ENCODE measurements around the gene DMAC2.
"Not testable (repeated sequence)": the region's sequence is repeated elsewhere in the genome, so short reads cannot be mapped to it uniquely, and the experiment has no call there.

Gene DMAC2

GRCh38 chr19:41397086-41398049 lies 42.3 kb downstream of the DMAC2 start, which contains the start of the genes BCKDHA and EXOSC5:
Gene BCKDHA, plus strand, starts transcription at chr19:41397818. Its CDS starts 10 bp downstream, at chr19:41397828.
Gene EXOSC5, minus strand, starts transcription at chr19:41397359. Its CDS starts 31 bp downstream, at chr19:41397328.
- peak; percentile 98 for DNase-seq

DNA sequence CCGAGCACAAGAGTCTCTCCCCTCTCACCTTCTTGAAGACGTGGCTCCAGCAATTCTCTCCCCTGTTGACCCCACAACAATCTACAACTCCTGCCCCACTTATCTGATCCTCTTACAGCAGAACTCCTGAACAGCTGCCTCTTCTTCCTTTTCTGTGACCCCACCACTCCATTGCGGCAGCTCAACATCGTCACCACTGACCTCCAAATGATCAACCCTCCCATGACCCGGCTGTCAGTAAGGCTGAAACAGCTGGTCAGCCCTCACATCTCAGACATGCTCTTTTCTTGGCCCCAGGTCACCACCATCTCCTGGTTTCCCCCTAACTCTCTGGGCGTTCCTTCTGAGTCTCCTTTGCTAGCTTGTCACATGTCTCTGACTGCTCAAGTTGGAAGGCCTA lies 44.4 kb downstream of the DMAC2 start:
- DNase-seq: no peak

- no peak for DNase-seq
Observed at GRCh38 chr19:41392775-41393174, 46.9 kb downstream of the DMAC2 start.

GRCh38 chr19:41391618-41392017 lies 48.1 kb downstream of the DMAC2 start:
- no peak for DNase-seq

DNA sequence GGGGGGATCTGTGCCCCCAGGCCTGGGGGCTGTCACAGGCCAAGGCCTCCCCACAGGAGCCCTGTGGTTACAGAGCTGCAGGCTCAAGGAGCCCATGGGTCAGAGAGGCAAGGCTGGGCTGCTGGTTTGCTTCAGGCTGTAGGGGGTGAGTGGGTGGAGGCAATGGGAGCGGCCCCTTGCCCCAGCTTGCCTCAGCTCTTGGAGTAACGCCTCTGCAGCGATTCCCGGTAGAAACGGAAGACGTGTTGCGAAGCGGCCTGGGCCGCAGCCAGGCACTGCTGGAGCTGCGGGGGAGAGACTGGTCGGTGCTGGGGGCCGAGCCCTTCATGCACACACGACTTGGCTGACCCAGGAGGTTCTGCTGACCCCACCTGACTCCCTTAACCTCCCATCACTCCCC lies 53.3 kb downstream of the DMAC2 start:
- DNase-seq: no peak

DNA sequence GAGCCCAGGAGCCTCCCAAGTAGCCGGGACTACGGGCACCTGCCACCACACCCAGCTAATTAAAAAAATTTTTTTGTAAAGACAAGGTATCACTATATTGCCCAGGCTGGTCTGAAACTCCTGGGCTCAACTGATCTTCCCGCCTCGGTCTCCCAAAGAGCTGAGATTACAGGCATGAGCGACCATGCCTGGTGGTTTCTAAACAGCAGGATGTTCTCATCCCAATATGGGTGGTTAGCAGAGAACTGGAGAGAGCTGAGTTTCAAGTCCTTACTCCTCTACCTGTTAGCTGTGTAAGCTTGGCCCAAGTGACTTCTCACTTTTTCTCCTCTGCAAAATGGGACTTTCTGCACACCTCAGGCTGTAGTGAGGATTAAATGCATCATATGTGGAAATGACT lies 55.4 kb downstream of the DMAC2 start:
- no peak for DNase-seq

- not testable (repeated sequence) for DNase-seq
Observed at GRCh38 chr19:41381536-41381935, 58.2 kb downstream of the DMAC2 start.

All from activated CD8-positive, alpha-beta memory T cell treated with anti-CD3 and anti-CD28 coated beads, Interleukin-2, amount 50 U/mL, for 48 hours (primary cell).